Tibial nerve (tissue), 4 donors: ENCODE results near the gene LYRM7.

Source experiments
- CTCF ChIP-seq, 5 experiments: fragments of 200-600 bp in 3 of 5; fragments of 450-650 bp in 2 of 5; sonication (generic) in 3 of 5; IDR thresholded peaks; one replicate each; pipeline ENCODE4 v1.5.1; 2016 to 2019; ENCODE audit warnings: antibody characterized with exemption in 5 of 5, mild to moderate bottlenecking in 3 of 5, moderate library complexity in 2 of 5
- EP300 ChIP-seq, 2 donors: sonication (generic); formaldehyde crosslinking; IDR thresholded peaks; one replicate each; pipeline ENCODE4 v1.6.1; 2017; ENCODE audit warnings: antibody characterized with exemption in 2 of 2, mild to moderate bottlenecking in 1 of 2
- POLR2A ChIP-seq, 2 donors: fragments of 450-650 bp; IDR thresholded peaks; one replicate each; pipeline ENCODE4 v1.6.1; 2017; ENCODE audit warnings: antibody characterized with exemption in 2 of 2, mild to moderate bottlenecking in 2 of 2, moderate library complexity in 2 of 2

- TF ChIP-seq CTCF (IDR thresholded peaks at IDR 0.05) (no peak), POLR2A (IDR thresholded peaks at IDR 0.05) (no peak), EP300 (IDR thresholded peaks at IDR 0.05) (peak in 1 of 2 donors; percentile 66)
Observed at GRCh38 chr5:131252824-131253171, 82.1 kb downstream of the LYRM7 start.
